Pancreas (tissue), 10 donors: ENCODE data around the gene CST1. TPM values are rescaled to one million over a fixed set of nuclear protein-coding genes. Genes with fewer than 3 reads are reported as not detected.
"Not testable (repeated sequence)": the region's sequence is repeated elsewhere in the genome, so short reads cannot be mapped to it uniquely, and the experiment has no call there.

Experiments
- ATAC-seq, 4 donors: fragments of 200-7000 bp; cut with Tn5 transposase; one replicate each; pipeline versions ENCODE4 v1.8.0 to v1.9.1; 2020; ENCODE audit warnings: mild to moderate bottlenecking in 4 of 4, moderate library complexity in 4 of 4
- DNase-seq, 6 donors: peaks; one replicate each; pipeline ENCODE4 v3.0.0-alpha.2; 2020
- FAIRE-seq: peaks from 2 replicates; lab custom pipeline; 2012; peaks lifted over from hg19 to GRCh38; lab: Jason Lieb, UNC
- H3K27ac ChIP-seq, 4 donors: fragments of 200-600 bp; sonication (generic); 1 replicate in 3 of 4; 2 replicates in 1 of 4; pipeline versions ENCODE4 v1.5.0 to v1.8.0; 2020
- H3K27me3 ChIP-seq, 4 donors: fragments of 200-600 bp; one replicate each; pipeline ENCODE4 v1.8.0; 2021
- H3K36me3 ChIP-seq, 3 donors: fragments of 200-600 bp; sonication (generic) in 1 of 3; one replicate each; pipeline versions ENCODE4 v1.5.0 to v1.8.0; 2020 to 2021
- H3K4me1 ChIP-seq, 3 donors: fragments of 200-600 bp; one replicate each; pipeline ENCODE4 v1.8.0; 2021
- H3K4me3 ChIP-seq, 4 donors: fragments of 200-600 bp; sonication (generic) in 2 of 4; one replicate each; pipeline versions ENCODE4 v1.5.0 to v1.8.0; 2020 to 2021
- H3K9me3 ChIP-seq, 4 donors: fragments of 200-600 bp; one replicate each; pipeline ENCODE4 v1.8.0; 2021
- CTCF ChIP-seq, 4 donors: fragments of 200-600 bp; sonication (generic) in 3 of 4; IDR thresholded peaks; one replicate each; pipeline versions ENCODE4 v1.5.0 to v1.8.0; 2021; ENCODE audit warnings: antibody characterized with exemption in 4 of 4
- WGBS, 2 donors: extraction: QIAGEN DNeasy Blood & Tissue Kit; methylation state at CpG; one replicate each; pipeline ENCODE4 v1.1.7; 2013; 5-methylcytosine and 5-hydroxymethylcytosine counted together
- intact Hi-C, 3 donors: fragments of 100-400 bp; cut with DNase I; formaldehyde crosslinking; loops; one replicate each; pipeline versions ENCODE4 v1.11.1 to v1.14.2; 2022
- polyA plus RNA-seq, 2 donors: library from polyadenylated mRNA; stranded (reverse); fragments of 200-250 nt; gene quantifications; one replicate each; pipeline ENCODE4 v1.2.3, GENCODE V29; 2013
- total RNA-seq, 6 donors: library from RNA; stranded (reverse); fragmentation: NEBNext Ultra II Directional in 4 of 6; extraction: Animal tissue kit (Norgen Biotek cat#: 25700) in 4 of 6; gene quantifications; one replicate each; pipeline versions ENCODE4 v1.2.1 to v1.2.4, GENCODE V29; 2021 to 2023
- donor health status: healthy with polysubstance abuse.
- donor health status: DM: no; HTN: no; CAD: no; lungs with moderate emphysema.
- donor health status: DM: no; HTN: no; CAD: no.
- donor health status: control.
- donor health status: control.
- donor health status: Bipolar disorder and iron deficiency.
- donor health status: DM: yes; HTN: yes; CAD: no.
- donor health status: DM: no; HTN: no; CAD: no.
- donor health status: DM: no; HTN: no; CAD: no.
- donor health status: DM: yes; HTN: yes; CAD: no.

CST1 gene
- total and polyA plus RNA-seq, 8 donors: 0.21 to 0.34 TPM; not detected in 6

GRCh38 chr20:23773579-23773978 is 22.8 kb upstream of the CST1 start:
- ATAC-seq (no peak), FAIRE-seq (no peak), DNase-seq (no peak)
- Histone ChIP-seq H3K9me3 (no peaks in the 10 kb centered on the region), H3K27ac (no peak overlapping the region), H3K4me1 (no peaks in the 10 kb centered on the region), H3K4me3 (no peak overlapping the region), H3K27me3 (no peaks in the 10 kb centered on the region), H3K36me3 (no peaks in the 10 kb centered on the region)
- intact Hi-C loops: no loop called here
- 71 to 80% methylated on average over 4 of the region's 4 CpGs for WGBS, 2 donors
- no peak for TF ChIP-seq CTCF (IDR thresholded peaks at IDR 0.05)

GRCh38 chr20:23773127-23773526 is 22.4 kb upstream of the CST1 start:
- Histone ChIP-seq H3K27ac (no peak overlapping the region), H3K4me3 (no peak overlapping the region), H3K27me3 (no peaks in the 10 kb centered on the region), H3K36me3 (no peaks in the 10 kb centered on the region), H3K9me3 (no peaks in the 10 kb centered on the region), H3K4me1 (no peaks in the 10 kb centered on the region)
- ATAC-seq: no peak
- TF ChIP-seq CTCF (IDR thresholded peaks at IDR 0.05): no peak
- intact Hi-C loops: no loop called here
- DNase-seq: no peak
- FAIRE-seq: no peak
- WGBS, 2 donors: 68 to 75% methylated on average over 8 of the region's 8 CpGs

- no peak for DNase-seq
- Histone ChIP-seq H3K4me3 (no peak overlapping the region), H3K27me3 (no peaks in the 10 kb centered on the region), H3K36me3 (no peaks in the 10 kb centered on the region), H3K9me3 (no peaks in the 10 kb centered on the region), H3K4me1 (no peaks in the 10 kb centered on the region), H3K27ac (no peak overlapping the region)
- ATAC-seq: no peak
- intact Hi-C loops: no loop called here
- no peak for FAIRE-seq
- no peak for TF ChIP-seq CTCF (IDR thresholded peaks at IDR 0.05)
- 59 to 67% methylated on average over 3 of the region's 3 CpGs for WGBS, 2 donors
Measured at GRCh38 chr20:23772074-23772473, 21.3 kb upstream of the CST1 start.

- 48 to 56% methylated on average over 2 of the region's 2 CpGs for WGBS, 2 donors
- no peak for ATAC-seq
- DNase-seq: no peak
- no peak overlapping the region for H3K27ac ChIP-seq
- H3K36me3 ChIP-seq: no peaks in the 10 kb centered on the region
- TF ChIP-seq CTCF (IDR thresholded peaks at IDR 0.05): no peak
- H3K4me3 ChIP-seq: no peak overlapping the region
- no peak for FAIRE-seq
- no peaks in the 10 kb centered on the region for H3K4me1 ChIP-seq
- intact Hi-C loops: no loop called here
- no peaks in the 10 kb centered on the region for H3K27me3 ChIP-seq
- no peaks in the 10 kb centered on the region for H3K9me3 ChIP-seq
Measured at GRCh38 chr20:23770384-23770783, 19.6 kb upstream of the CST1 start.

GRCh38 chr20:23768520-23768919 is 17.8 kb upstream of the CST1 start:
- H3K27ac ChIP-seq, H3K9me3 ChIP-seq, H3K4me3 ChIP-seq, ATAC-seq, intact Hi-C loops, H3K4me1 ChIP-seq, H3K27me3 ChIP-seq, DNase-seq, FAIRE-seq, H3K36me3 ChIP-seq: not testable (repeated sequence)

GRCh38 chr20:23766531-23766930 is 15.8 kb upstream of the CST1 start:
- H3K4me3 ChIP-seq: no peak overlapping the region
- 72 to 75% methylated on average over 1 of the region's 1 CpG for WGBS, 2 donors
- no peak for TF ChIP-seq CTCF (IDR thresholded peaks at IDR 0.05)
- no peaks in the 10 kb centered on the region for H3K4me1 ChIP-seq
- H3K9me3 ChIP-seq: no peaks in the 10 kb centered on the region
- ATAC-seq (no peak), FAIRE-seq (no peak), DNase-seq (no peak)
- H3K36me3 ChIP-seq: no peaks in the 10 kb centered on the region
- no peaks in the 10 kb centered on the region for H3K27me3 ChIP-seq
- no peak overlapping the region for H3K27ac ChIP-seq
- intact Hi-C loops: no loop called here
